DOHH2 (cell line): ENCODE measurements around the gene VCL.

Source experiments
- EZH2phosphoT487 ChIP-seq: fragments of 200-600 bp; sonication (generic); IDR thresholded peaks from 2 replicates; pipeline ENCODE4 v1.6.1; 2017; ENCODE audit warnings: borderline replicate concordance, mild to moderate bottlenecking, antibody characterized with exemption, low read length, moderate library complexity, mixed read lengths
- TF ChIP-seq, protein P1 (sequence below): fragments of 200-600 bp; sonication (generic); IDR thresholded peaks from one replicate; pipeline ENCODE4 v1.5.1; 2014; ENCODE audit warnings: antibody characterized with exemption, mild to moderate bottlenecking, low read depth, low read length; ENCODE audit not compliant: poor library complexity, severe bottlenecking

DNA sequence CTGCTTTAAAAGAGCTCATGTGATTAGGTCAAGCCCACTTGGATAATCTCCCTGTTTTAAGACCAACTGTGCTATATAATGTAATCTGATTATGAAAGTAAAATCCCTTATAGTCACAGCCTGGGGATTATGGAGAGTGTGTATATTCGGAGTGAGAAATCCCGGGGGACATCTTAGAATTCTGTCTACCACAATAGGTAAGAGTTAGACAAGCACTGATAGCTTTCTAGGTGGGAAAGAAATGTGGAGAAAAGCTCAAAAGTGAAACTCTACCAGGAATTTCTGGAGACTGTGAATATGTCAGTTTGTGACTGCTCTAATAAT is 2.9 kb upstream of the VCL start:
- TF ChIP-seq, protein P1, sequence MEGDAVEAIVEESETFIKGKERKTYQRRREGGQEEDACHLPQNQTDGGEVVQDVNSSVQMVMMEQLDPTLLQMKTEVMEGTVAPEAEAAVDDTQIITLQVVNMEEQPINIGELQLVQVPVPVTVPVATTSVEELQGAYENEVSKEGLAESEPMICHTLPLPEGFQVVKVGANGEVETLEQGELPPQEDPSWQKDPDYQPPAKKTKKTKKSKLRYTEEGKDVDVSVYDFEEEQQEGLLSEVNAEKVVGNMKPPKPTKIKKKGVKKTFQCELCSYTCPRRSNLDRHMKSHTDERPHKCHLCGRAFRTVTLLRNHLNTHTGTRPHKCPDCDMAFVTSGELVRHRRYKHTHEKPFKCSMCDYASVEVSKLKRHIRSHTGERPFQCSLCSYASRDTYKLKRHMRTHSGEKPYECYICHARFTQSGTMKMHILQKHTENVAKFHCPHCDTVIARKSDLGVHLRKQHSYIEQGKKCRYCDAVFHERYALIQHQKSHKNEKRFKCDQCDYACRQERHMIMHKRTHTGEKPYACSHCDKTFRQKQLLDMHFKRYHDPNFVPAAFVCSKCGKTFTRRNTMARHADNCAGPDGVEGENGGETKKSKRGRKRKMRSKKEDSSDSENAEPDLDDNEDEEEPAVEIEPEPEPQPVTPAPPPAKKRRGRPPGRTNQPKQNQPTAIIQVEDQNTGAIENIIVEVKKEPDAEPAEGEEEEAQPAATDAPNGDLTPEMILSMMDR = no peak
- no peak for TF ChIP-seq EZH2phosphoT487
